HepG2 (cell line): ENCODE measurements around the gene PRKCB. TPM values are rescaled to one million over a fixed set of nuclear protein-coding genes. Genes with fewer than 3 reads are reported as not detected.

Source experiments
- MATR3 ChIP-seq: sonication (generic); formaldehyde crosslinking; IDR thresholded peaks from 2 replicates; pipeline ENCODE4 v1.4.0; 2020; ENCODE audit warnings: missing genetic modification reagents
- MXD3 ChIP-seq: IDR thresholded peaks from 2 replicates; pipeline ENCODE4 v1.6.1; 2016; ENCODE audit warnings: mild to moderate bottlenecking, missing biosample characterization, missing genetic modification reagents
- ONECUT2 ChIP-seq: sonication (generic); formaldehyde crosslinking; IDR thresholded peaks from 2 replicates; pipeline ENCODE4 v1.4.0; 2020; ENCODE audit warnings: missing genetic modification reagents
- ZBTB40 ChIP-seq, 2 experiments: fragments of 450-650 bp in 1 of 2; sonication (generic) in 1 of 2; formaldehyde crosslinking in 1 of 2; IDR thresholded peaks; 2 replicates each; pipeline versions ENCODE4 v1.6.1 to v1.8.0; 2016 to 2022; ENCODE audit warnings: antibody characterized with exemption in 1 of 2, mild to moderate bottlenecking in 1 of 2, missing genetic modification reagents in 1 of 2
- ZNF773 ChIP-seq: sonication (generic); formaldehyde crosslinking; IDR thresholded peaks from 2 replicates; pipeline ENCODE4 v1.4.0; 2020; ENCODE audit warnings: missing genetic modification reagents, borderline replicate concordance
- polyA plus RNA-seq, 8 experiments: library from polyadenylated mRNA; depleted of rRNA in 3 of 8; stranded (reverse) in 7 of 8; unstranded in 1 of 8; fragments of >200 nt; fragmentation: Illumina TruSeq in 4 of 8; extraction: Trizol in 4 of 8; gene quantifications; 2 replicates each; pipeline versions ENCODE4 v1.2.1 to v1.2.3, GENCODE V29; 2011 to 2016; ENCODE audit warnings: low read depth in 4 of 8, missing spikeins in 1 of 8, mixed read lengths in 1 of 8; ENCODE audit not compliant: insufficient read depth in 1 of 8
- total RNA-seq, 5 experiments: library from RNA; depleted of rRNA; stranded (reverse); fragments of >200 nt; fragmentation: Illumina TruSeq; extraction: Trizol; gene quantifications; 2 replicates each; pipeline ENCODE4 v1.2.3, GENCODE V29; 2016; ENCODE audit warnings: low read depth in 1 of 5

The PRKCB gene
- total and polyA plus RNA-seq, 2 of the 13 experiments (the other 11 are each of a cell fraction or from before 2014, with no cell fraction given): 0.01 TPM; not detected in 1

- TF ChIP-seq ZBTB40 (IDR thresholded peaks at IDR 0.05) (no peak), ZBTB40 (CRISPR knock-in tag; IDR thresholded peaks at IDR 0.05) (no peak), MATR3 (CRISPR knock-in tag) (no peak), ONECUT2 (CRISPR knock-in tag) (no peak), MXD3 (no peak), ZNF773 (CRISPR knock-in tag) (no peak)
Observed at GRCh38 chr16:23788685-23789084, 47.1 kb upstream of the PRKCB start (continued).
